Neural progenitor cell (in vitro differentiated cells): ENCODE data around the gene ACER3. TPM values are rescaled to one million over a fixed set of nuclear protein-coding genes. Genes with fewer than 3 reads are reported as not detected.
"Not testable (repeated sequence)": the region's sequence is repeated elsewhere in the genome, so short reads cannot be mapped to it uniquely, and the experiment has no call there.

Experiments used
- DNase-seq: peaks from one replicate; pipeline ENCODE4 v3.0.0-alpha.2; 2016; ENCODE audit warnings: low spot score
- H2AFZ ChIP-seq: fragments of 200-600 bp; sonication (generic); replicated peaks from 2 replicates; pipeline ENCODE4 v1.6.1; 2016; ENCODE audit warnings: antibody characterized with exemption
- H3F3A ChIP-seq: fragments of 200-600 bp; sonication (generic); 2 replicates; pipeline ENCODE4 v1.6.1; 2016; ENCODE audit warnings: antibody characterized with exemption, low read depth
- H3K27ac ChIP-seq: fragments of 200-600 bp; sonication (generic); 2 replicates; pipeline ENCODE4 v1.5.1; 2016; ENCODE audit warnings: mild to moderate bottlenecking
- H3K27me3 ChIP-seq: fragments of 200-600 bp; sonication (generic); 2 replicates; pipeline ENCODE4 v1.6.1; 2016; ENCODE audit warnings: mild to moderate bottlenecking, moderate library complexity
- H3K36me3 ChIP-seq: fragments of 200-600 bp; sonication (generic); 2 replicates; pipeline ENCODE4 v1.5.1; 2016
- H3K4me1 ChIP-seq: fragments of 200-600 bp; sonication (generic); 2 replicates; pipeline ENCODE4 v1.6.1; 2016; ENCODE audit warnings: mixed run types
- H3K4me2 ChIP-seq: fragments of 200-600 bp; sonication (generic); 2 replicates; pipeline ENCODE4 v1.6.1; 2016
- H3K4me3 ChIP-seq: fragments of 200-600 bp; sonication (generic); 2 replicates; pipeline ENCODE4 v1.5.1; 2016
- H3K79me2 ChIP-seq: fragments of 200-600 bp; sonication (generic); 2 replicates; pipeline ENCODE4 v1.6.1; 2016; ENCODE audit warnings: low read depth
- H3K9ac ChIP-seq: fragments of 200-600 bp; sonication (generic); 2 replicates; pipeline ENCODE4 v1.6.1; 2016
- H3K9me3 ChIP-seq: fragments of 200-600 bp; sonication (generic); 2 replicates; pipeline ENCODE4 v1.5.1; 2016; ENCODE audit warnings: low read depth
- H4K20me1 ChIP-seq: fragments of 200-600 bp; sonication (generic); 2 replicates; pipeline ENCODE4 v1.6.1; 2016; ENCODE audit warnings: low read depth
- H3K27ac Mint-ChIP-seq: 3 replicates; pipeline ENCODE4 v1.8.0; 2021; ENCODE audit warnings: mixed read lengths
- H3K27me3 Mint-ChIP-seq: 2 replicates; pipeline ENCODE4 v1.8.0; 2022; ENCODE audit warnings: low read depth, mild to moderate bottlenecking, inconsistent platforms, moderate library complexity, mixed read lengths; ENCODE audit not compliant: insufficient read depth
- H3K36me3 Mint-ChIP-seq: 3 replicates; pipeline ENCODE4 v1.8.0; 2021; ENCODE audit warnings: mixed read lengths
- H3K4me1 Mint-ChIP-seq: 3 replicates; pipeline ENCODE4 v1.8.0; 2021; ENCODE audit warnings: mixed read lengths
- H3K4me3 Mint-ChIP-seq: 3 replicates; pipeline ENCODE4 v1.8.0; 2021; ENCODE audit warnings: mild to moderate bottlenecking, moderate library complexity, mixed read lengths
- H3K9me3 Mint-ChIP-seq: 3 replicates; pipeline ENCODE4 v1.8.0; 2020; ENCODE audit warnings: mixed read lengths
- EZH2 ChIP-seq: fragments of 200-600 bp; sonication (generic); IDR thresholded peaks from 2 replicates; pipeline ENCODE4 v1.6.1; 2017; ENCODE audit warnings: antibody characterized with exemption, mild to moderate bottlenecking, moderate library complexity
- EZH2phosphoT487 ChIP-seq: fragments of 200-600 bp; sonication (generic); IDR thresholded peaks from 2 replicates; pipeline ENCODE4 v1.6.1; 2017; ENCODE audit warnings: antibody characterized with exemption
- total RNA-seq: library from RNA; depleted of rRNA; stranded (reverse); fragments of >200 nt; gene quantifications from 2 replicates; pipeline ENCODE4 v1.2.3, GENCODE V29; 2015; ENCODE audit warnings: low replicate concordance
- TF ChIP-seq, protein P1 (sequence below): fragments of 200-600 bp; sonication (generic); IDR thresholded peaks from 2 replicates; pipeline ENCODE4 v1.5.1; 2017; ENCODE audit warnings: antibody characterized with exemption, mild to moderate bottlenecking

Gene ACER3
- 10.9 and 18.9 TPM in 2 replicates for total RNA-seq

DNA sequence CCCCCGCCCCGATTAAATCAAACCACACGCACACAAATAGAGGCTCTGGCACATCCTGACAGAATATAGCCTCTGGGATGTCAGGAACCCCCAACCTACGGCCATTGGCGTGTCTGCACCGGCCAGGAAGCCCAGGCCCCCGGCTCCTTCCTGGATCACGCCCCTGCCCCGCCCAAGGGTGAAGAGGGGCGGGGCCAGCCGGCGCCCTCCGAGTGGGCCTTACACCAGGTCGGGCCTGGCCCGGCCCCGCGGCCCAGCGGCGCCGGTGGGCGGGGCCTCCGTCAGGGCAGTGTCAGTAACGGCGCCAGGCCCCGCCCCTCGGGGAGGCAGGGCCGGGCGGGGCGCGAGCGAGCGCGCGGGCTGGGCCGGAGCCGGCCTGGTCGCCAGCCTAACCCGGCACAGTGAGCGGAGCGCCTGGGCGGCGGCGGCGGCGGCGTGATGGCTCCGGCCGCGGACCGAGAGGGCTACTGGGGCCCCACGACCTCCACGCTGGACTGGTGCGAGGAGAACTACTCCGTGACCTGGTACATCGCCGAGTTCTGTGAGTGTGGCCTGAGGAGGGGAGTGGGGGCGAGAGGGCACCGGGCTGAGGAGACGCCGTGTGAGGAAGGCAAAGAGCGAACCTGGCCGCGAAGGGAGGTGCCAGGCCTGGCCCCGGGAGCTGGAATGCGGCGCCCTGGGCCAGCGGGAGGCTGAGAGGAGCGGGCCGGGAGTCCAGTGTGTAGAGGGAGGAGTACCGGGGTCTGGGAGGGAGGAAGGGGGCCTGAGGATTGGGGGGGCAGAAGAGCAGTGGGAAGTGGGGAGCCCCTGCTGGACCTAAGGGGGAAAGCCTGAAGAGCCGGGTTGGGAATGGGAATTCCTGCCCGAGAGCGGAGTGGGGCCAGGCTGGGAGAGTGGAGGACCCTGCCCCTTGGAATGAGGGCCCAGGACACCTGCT is at the start of gene ACER3:
TSS of gene ACER3 (plus strand) at position 380 of the 937 bp plus-strand sequence. CDS start at position 439, 59 bp downstream.
- Histone ChIP-seq H3K36me3 (no peaks in the 10 kb centered on the region), H3K4me2 (peak within 1 kb of the TSS; percentile 93), H3K27ac (peak within 1 kb of the TSS; percentile 17), H4K20me1 (peaks cover 7% of the 10 kb centered on the region), H3K4me1 (peaks cover 12% of the 10 kb centered on the region), H3K79me2 (peaks cover 13% of the 10 kb centered on the region), H3K4me3 (peak within 1 kb of the TSS; percentile 91), H3K27me3 (no peaks in the 10 kb centered on the region), H2AFZ (peak within 1 kb of the TSS; percentile 92), H3K9me3 (no peaks in the 10 kb centered on the region), H3K9ac (peak within 1 kb of the TSS; percentile 80), H3F3A (peaks cover 4% of the 10 kb centered on the region)
- peak; percentile 98 for DNase-seq
- peaks cover 2% of the 10 kb centered on the region for H3K27me3 Mint-ChIP-seq
- peak within 1 kb of the TSS; percentile 87 for H3K27ac Mint-ChIP-seq
- TF ChIP-seq, protein P1, sequence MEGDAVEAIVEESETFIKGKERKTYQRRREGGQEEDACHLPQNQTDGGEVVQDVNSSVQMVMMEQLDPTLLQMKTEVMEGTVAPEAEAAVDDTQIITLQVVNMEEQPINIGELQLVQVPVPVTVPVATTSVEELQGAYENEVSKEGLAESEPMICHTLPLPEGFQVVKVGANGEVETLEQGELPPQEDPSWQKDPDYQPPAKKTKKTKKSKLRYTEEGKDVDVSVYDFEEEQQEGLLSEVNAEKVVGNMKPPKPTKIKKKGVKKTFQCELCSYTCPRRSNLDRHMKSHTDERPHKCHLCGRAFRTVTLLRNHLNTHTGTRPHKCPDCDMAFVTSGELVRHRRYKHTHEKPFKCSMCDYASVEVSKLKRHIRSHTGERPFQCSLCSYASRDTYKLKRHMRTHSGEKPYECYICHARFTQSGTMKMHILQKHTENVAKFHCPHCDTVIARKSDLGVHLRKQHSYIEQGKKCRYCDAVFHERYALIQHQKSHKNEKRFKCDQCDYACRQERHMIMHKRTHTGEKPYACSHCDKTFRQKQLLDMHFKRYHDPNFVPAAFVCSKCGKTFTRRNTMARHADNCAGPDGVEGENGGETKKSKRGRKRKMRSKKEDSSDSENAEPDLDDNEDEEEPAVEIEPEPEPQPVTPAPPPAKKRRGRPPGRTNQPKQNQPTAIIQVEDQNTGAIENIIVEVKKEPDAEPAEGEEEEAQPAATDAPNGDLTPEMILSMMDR: peak; percentile 44
- no peak for TF ChIP-seq EZH2phosphoT487
- H3K4me1 Mint-ChIP-seq: peaks cover 13% of the 10 kb centered on the region
- peak within 1 kb of the TSS; percentile 91 for H3K4me3 Mint-ChIP-seq
- H3K36me3 Mint-ChIP-seq: peaks cover 2% of the 10 kb centered on the region
- no peaks in the 10 kb centered on the region for H3K9me3 Mint-ChIP-seq

DNA sequence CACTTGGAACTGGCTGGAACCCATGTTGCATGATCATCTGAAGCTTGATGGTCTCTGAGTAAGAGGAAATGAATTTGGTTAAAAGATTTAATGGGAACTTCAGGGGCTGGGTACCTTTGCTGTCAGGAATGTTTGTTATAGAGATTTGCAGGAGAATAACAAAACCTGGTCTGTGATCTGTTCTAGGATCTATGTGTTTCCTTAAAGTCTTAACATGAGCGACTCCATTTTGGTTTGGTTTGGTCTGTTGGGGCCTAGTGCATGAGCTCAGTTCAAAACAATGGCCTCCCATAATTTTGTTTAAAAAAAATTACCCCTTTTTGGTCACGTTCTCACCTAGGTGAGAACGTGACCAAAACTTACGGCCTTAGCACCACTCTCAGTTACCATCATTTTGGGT is 49.5 kb upstream of the ACER3 start:
- Histone ChIP-seq H3F3A (peaks cover 22% of the 10 kb centered on the region), H3K4me2 (no peak overlapping the region), H4K20me1 (no peaks in the 10 kb centered on the region), H3K79me2 (no peaks in the 10 kb centered on the region), H3K9me3 (peaks cover 11% of the 10 kb centered on the region), H3K36me3 (no peaks in the 10 kb centered on the region), H3K4me1 (peaks cover 23% of the 10 kb centered on the region), H3K4me3 (no peak overlapping the region), H3K27ac (no peak overlapping the region), H3K27me3 (no peaks in the 10 kb centered on the region), H3K9ac (no peak overlapping the region), H2AFZ (no peak overlapping the region)
- TF ChIP-seq EZH2phosphoT487 (no peak), EZH2 (no peak)
- TF ChIP-seq, protein P1: no peak
- H3K36me3 Mint-ChIP-seq: no peaks in the 10 kb centered on the region
- no peaks in the 10 kb centered on the region for H3K27me3 Mint-ChIP-seq
- H3K9me3 Mint-ChIP-seq: peaks cover 22% of the 10 kb centered on the region
- no peak overlapping the region for H3K4me3 Mint-ChIP-seq
- H3K4me1 Mint-ChIP-seq: peaks cover 13% of the 10 kb centered on the region
- no peak overlapping the region for H3K27ac Mint-ChIP-seq
- no peak for DNase-seq

DNA sequence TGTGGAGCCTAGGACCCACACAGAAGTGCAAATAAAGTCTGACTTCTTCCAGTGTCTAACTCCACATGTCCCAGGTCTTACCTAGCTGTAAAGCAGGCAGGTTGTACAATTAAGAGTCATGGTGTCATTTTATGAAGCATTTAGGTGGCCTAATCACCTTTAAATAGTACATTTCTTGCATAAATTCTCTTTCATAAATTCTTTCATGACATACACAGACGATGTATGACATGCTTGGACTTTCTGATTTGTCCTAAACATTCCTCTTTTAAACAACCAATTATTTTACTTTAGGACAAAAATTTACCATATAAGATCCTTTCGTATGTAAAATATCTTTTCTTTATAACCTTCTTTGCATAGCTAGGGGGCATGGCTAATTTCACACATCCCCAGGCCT is 46.3 kb upstream of the ACER3 start:
- Histone ChIP-seq H3K4me2 (no peak overlapping the region), H4K20me1 (no peaks in the 10 kb centered on the region), H3K79me2 (no peaks in the 10 kb centered on the region), H3F3A (no peaks in the 10 kb centered on the region), H3K27me3 (no peaks in the 10 kb centered on the region), H3K36me3 (peaks cover 3% of the 10 kb centered on the region), H3K9me3 (peaks cover 18% of the 10 kb centered on the region), H3K9ac (no peak overlapping the region), H3K27ac (no peak overlapping the region), H2AFZ (no peak overlapping the region), H3K4me1 (no peaks in the 10 kb centered on the region), H3K4me3 (no peak overlapping the region)
- TF ChIP-seq, protein P1: no peak
- no peak for TF ChIP-seq EZH2
- no peak for TF ChIP-seq EZH2phosphoT487
- H3K4me3 Mint-ChIP-seq: no peak overlapping the region
- no peaks in the 10 kb centered on the region for H3K4me1 Mint-ChIP-seq
- peaks cover 32% of the 10 kb centered on the region for H3K9me3 Mint-ChIP-seq
- DNase-seq: no peak
- H3K27me3 Mint-ChIP-seq: no peaks in the 10 kb centered on the region
- no peaks in the 10 kb centered on the region for H3K36me3 Mint-ChIP-seq
- H3K27ac Mint-ChIP-seq: no peak overlapping the region

DNA sequence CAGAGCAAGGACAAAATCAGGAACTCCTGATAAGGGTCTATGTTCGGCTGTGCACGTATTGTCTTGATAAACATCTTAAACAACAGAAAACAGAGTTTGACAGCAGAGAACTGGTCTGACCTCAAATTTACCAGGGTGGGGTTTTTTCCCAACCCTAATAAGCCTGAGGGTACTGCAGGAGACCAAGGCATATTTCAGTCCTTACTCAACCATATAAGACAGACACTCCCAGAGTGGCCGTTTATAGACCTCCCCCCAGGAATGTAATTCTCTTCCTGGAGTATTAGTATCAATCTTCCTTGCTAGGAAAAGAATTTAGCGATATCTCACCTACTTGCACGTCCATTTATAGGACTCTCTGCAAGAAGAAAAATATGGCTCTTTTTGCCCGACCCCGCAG is 45.0 kb upstream of the ACER3 start:
- not testable (repeated sequence) for H3K79me2 ChIP-seq, H3K36me3 Mint-ChIP-seq, H3K4me3 Mint-ChIP-seq, H3K9ac ChIP-seq, H4K20me1 ChIP-seq, H3K36me3 ChIP-seq, DNase-seq, H3K4me2 ChIP-seq, H2AFZ ChIP-seq, H3K4me1 ChIP-seq, H3K27ac ChIP-seq, H3K27ac Mint-ChIP-seq, H3K27me3 Mint-ChIP-seq, H3K4me3 ChIP-seq, H3K4me1 Mint-ChIP-seq, H3K27me3 ChIP-seq, H3F3A ChIP-seq
- peaks cover 18% of the 10 kb centered on the region for H3K9me3 ChIP-seq
- H3K9me3 Mint-ChIP-seq: peaks cover 38% of the 10 kb centered on the region
